WTC11 (cell line): ENCODE data around the gene PTPRC. TPM values are rescaled to one million over a fixed set of nuclear protein-coding genes. Genes with fewer than 3 reads are reported as not detected.

ENCODE experiments used
- ATAC-seq: fragments of 200-7000 bp; cut with Tn5 transposase; 2 replicates; pipeline ENCODE4 v1.10.0; 2021; ENCODE audit warnings: mild to moderate bottlenecking, moderate library complexity
- CTCF ChIA-PET: fragments of 300-600 bp; sonication (Branson Sonifier 250); formaldehyde crosslinking; loops from one replicate; lab custom pipeline; 2021; ENCODE audit warnings: antibody characterized with exemption; lab: Charles Lee
- POLR2A ChIA-PET: fragments of 350-600 bp; sonication (Branson Sonifier 250); formaldehyde crosslinking; loops from one replicate; lab custom pipeline; 2021; ENCODE audit warnings: antibody characterized with exemption; lab: Charles Lee
- DNase-seq: peaks from one replicate; pipeline ENCODE4 v3.0.0; 2021; ENCODE audit warnings: low spot score
- H3K27ac Mint-ChIP-seq: 2 replicates; pipeline ENCODE4 v1.8.0; 2021; ENCODE audit warnings: mixed read lengths
- H3K27me3 Mint-ChIP-seq: 2 replicates; pipeline ENCODE4 v1.8.0; 2021; ENCODE audit warnings: low read depth, mild to moderate bottlenecking, moderate library complexity, mixed read lengths
- H3K36me3 Mint-ChIP-seq: 2 replicates; pipeline ENCODE4 v1.8.0; 2021; ENCODE audit warnings: mixed read lengths
- H3K4me1 Mint-ChIP-seq: 2 replicates; pipeline ENCODE4 v1.8.0; 2022; ENCODE audit warnings: mixed read lengths
- H3K4me3 Mint-ChIP-seq: 2 replicates; pipeline ENCODE4 v1.8.0; 2021; ENCODE audit warnings: mild to moderate bottlenecking, moderate library complexity, mixed read lengths
- H3K9me3 Mint-ChIP-seq: 2 replicates; pipeline ENCODE4 v1.8.0; 2021; ENCODE audit warnings: mixed read lengths
- CBFB ChIP-seq: sonication (generic); formaldehyde crosslinking; IDR thresholded peaks from 2 replicates; pipeline ENCODE4 v1.8.1; 2022; ENCODE audit warnings: mild to moderate bottlenecking, low read depth, missing genetic modification reagents
- ELF4 ChIP-seq: sonication (generic); formaldehyde crosslinking; IDR thresholded peaks from 2 replicates; pipeline ENCODE4 v1.8.1; 2022; ENCODE audit warnings: low read depth, mild to moderate bottlenecking, moderate library complexity, missing genetic modification reagents
- SMAD3 ChIP-seq: sonication (generic); formaldehyde crosslinking; IDR thresholded peaks from 2 replicates; pipeline ENCODE4 v1.8.0; 2022; ENCODE audit warnings: missing genetic modification reagents, mild to moderate bottlenecking, borderline replicate concordance
- SMAD4 ChIP-seq: sonication (generic); formaldehyde crosslinking; IDR thresholded peaks from 2 replicates; pipeline ENCODE4 v1.8.0; 2022; ENCODE audit warnings: mild to moderate bottlenecking, missing genetic modification reagents
- SP1 ChIP-seq: sonication (generic); formaldehyde crosslinking; conservative IDR thresholded peaks from 2 replicates; pipeline ENCODE4 v1.8.1; 2022; ENCODE audit warnings: missing genetic modification reagents
- TCF7 ChIP-seq: sonication (generic); formaldehyde crosslinking; IDR thresholded peaks from 2 replicates; pipeline ENCODE4 v1.8.0; 2022; ENCODE audit warnings: mild to moderate bottlenecking, low read depth, missing genetic modification reagents, moderate library complexity
- TP53 ChIP-seq: sonication (generic); formaldehyde crosslinking; IDR thresholded peaks from 2 replicates; pipeline ENCODE4 v1.8.1; 2023; ENCODE audit warnings: mild to moderate bottlenecking, missing genetic modification reagents
- ZNF138 ChIP-seq: sonication (generic); formaldehyde crosslinking; conservative IDR thresholded peaks from 2 replicates; pipeline ENCODE4 v1.8.1; 2022; ENCODE audit warnings: mild to moderate bottlenecking, moderate library complexity, missing genetic modification reagents
- ZNF263 ChIP-seq: sonication (generic); formaldehyde crosslinking; IDR thresholded peaks from 2 replicates; pipeline ENCODE4 v1.8.1; 2022; ENCODE audit warnings: low read depth, mild to moderate bottlenecking, moderate library complexity, missing genetic modification reagents
- total RNA-seq: library from RNA; stranded (reverse); gene quantifications from 3 replicates; pipeline ENCODE4 v1.2.3, GENCODE V29; 2021
- TF ChIP-seq, protein P1 (sequence below): fragments of 250-450 bp; sonication (Bioruptor Pico); IDR thresholded peaks from 2 replicates; pipeline ENCODE4 v1.9.0; 2021; ENCODE audit warnings: mild to moderate bottlenecking, borderline replicate concordance
- TF ChIP-seq, protein P2 (sequence below): sonication (generic); formaldehyde crosslinking; IDR thresholded peaks from 2 replicates; pipeline ENCODE4 v1.8.1; 2023; ENCODE audit warnings: mild to moderate bottlenecking, missing genetic modification reagents, moderate library complexity
- TF ChIP-seq, protein P3 (sequence below): fragments of 250-450 bp; sonication (Bioruptor Pico); IDR thresholded peaks from 2 replicates; pipeline ENCODE4 v1.9.0; 2021; ENCODE audit warnings: mild to moderate bottlenecking
- TF ChIP-seq, protein P4 (sequence below): fragments of 250-450 bp; sonication (Bioruptor Pico); conservative IDR thresholded peaks from 2 replicates; pipeline ENCODE4 v1.9.0; 2021; ENCODE audit warnings: mild to moderate bottlenecking
- TF ChIP-seq, protein P5 (sequence below): sonication (generic); formaldehyde crosslinking; IDR thresholded peaks from 2 replicates; pipeline ENCODE4 v1.8.0; 2023; ENCODE audit warnings: missing genetic modification reagents
- TF ChIP-seq, protein P6 (sequence below): sonication (generic); formaldehyde crosslinking; IDR thresholded peaks from 2 replicates; pipeline ENCODE4 v1.8.1; 2022; ENCODE audit warnings: low read depth, mild to moderate bottlenecking, moderate library complexity, missing genetic modification reagents, borderline replicate concordance
- TF ChIP-seq, protein P7 (sequence below): sonication (generic); formaldehyde crosslinking; conservative IDR thresholded peaks from 2 replicates; pipeline ENCODE4 v1.8.1; 2023; ENCODE audit warnings: mild to moderate bottlenecking, low read depth, missing genetic modification reagents, moderate library complexity

Gene PTPRC
- total RNA-seq, 1 experiment from 2014 or later: 1.4 TPM

DNA sequence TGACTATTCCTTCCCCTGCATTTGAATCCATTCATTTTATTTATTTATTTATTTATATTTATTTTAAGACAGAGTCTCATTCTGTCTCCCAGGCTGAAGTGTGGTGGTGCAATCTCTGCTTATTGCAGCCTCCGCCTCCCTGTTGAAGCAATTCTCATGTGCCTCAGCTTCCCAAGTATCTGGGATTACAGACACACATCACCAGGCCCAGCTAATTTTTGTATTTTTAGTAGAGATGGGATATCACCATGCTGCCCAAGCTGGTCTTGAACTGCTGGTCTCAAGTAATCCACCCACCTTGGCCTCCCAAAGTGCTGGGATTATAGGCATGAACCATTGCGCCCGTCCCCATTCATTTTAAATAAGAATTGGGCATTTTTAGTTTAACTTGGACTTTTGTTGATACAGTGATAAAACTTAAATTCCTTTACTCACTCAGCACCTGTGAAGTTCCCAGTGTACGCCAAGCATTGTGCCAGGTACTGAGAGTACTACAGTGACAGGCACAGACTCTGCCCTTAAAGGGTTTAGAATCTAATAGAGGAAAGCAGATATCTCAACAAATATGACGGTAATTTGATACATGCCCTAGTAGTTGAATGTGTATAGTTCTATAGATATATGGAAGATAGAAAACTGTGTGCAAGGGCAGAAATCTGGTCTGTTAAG, 90.5 kb downstream of the PTPRC start (continued):
- TF ChIP-seq, protein P1, sequence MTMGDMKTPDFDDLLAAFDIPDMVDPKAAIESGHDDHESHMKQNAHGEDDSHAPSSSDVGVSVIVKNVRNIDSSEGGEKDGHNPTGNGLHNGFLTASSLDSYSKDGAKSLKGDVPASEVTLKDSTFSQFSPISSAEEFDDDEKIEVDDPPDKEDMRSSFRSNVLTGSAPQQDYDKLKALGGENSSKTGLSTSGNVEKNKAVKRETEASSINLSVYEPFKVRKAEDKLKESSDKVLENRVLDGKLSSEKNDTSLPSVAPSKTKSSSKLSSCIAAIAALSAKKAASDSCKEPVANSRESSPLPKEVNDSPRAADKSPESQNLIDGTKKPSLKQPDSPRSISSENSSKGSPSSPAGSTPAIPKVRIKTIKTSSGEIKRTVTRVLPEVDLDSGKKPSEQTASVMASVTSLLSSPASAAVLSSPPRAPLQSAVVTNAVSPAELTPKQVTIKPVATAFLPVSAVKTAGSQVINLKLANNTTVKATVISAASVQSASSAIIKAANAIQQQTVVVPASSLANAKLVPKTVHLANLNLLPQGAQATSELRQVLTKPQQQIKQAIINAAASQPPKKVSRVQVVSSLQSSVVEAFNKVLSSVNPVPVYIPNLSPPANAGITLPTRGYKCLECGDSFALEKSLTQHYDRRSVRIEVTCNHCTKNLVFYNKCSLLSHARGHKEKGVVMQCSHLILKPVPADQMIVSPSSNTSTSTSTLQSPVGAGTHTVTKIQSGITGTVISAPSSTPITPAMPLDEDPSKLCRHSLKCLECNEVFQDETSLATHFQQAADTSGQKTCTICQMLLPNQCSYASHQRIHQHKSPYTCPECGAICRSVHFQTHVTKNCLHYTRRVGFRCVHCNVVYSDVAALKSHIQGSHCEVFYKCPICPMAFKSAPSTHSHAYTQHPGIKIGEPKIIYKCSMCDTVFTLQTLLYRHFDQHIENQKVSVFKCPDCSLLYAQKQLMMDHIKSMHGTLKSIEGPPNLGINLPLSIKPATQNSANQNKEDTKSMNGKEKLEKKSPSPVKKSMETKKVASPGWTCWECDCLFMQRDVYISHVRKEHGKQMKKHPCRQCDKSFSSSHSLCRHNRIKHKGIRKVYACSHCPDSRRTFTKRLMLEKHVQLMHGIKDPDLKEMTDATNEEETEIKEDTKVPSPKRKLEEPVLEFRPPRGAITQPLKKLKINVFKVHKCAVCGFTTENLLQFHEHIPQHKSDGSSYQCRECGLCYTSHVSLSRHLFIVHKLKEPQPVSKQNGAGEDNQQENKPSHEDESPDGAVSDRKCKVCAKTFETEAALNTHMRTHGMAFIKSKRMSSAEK (CRISPR knock-in tag): no peak
- no peak for TF ChIP-seq TP53 (CRISPR knock-in tag)
- no peak for TF ChIP-seq TCF7 (CRISPR knock-in tag)
- TF ChIP-seq, protein P2, sequence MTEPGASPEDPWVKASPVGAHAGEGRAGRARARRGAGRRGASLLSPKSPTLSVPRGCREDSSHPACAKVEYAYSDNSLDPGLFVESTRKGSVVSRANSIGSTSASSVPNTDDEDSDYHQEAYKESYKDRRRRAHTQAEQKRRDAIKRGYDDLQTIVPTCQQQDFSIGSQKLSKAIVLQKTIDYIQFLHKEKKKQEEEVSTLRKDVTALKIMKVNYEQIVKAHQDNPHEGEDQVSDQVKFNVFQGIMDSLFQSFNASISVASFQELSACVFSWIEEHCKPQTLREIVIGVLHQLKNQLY: no peak
- TF ChIP-seq, protein P3, sequence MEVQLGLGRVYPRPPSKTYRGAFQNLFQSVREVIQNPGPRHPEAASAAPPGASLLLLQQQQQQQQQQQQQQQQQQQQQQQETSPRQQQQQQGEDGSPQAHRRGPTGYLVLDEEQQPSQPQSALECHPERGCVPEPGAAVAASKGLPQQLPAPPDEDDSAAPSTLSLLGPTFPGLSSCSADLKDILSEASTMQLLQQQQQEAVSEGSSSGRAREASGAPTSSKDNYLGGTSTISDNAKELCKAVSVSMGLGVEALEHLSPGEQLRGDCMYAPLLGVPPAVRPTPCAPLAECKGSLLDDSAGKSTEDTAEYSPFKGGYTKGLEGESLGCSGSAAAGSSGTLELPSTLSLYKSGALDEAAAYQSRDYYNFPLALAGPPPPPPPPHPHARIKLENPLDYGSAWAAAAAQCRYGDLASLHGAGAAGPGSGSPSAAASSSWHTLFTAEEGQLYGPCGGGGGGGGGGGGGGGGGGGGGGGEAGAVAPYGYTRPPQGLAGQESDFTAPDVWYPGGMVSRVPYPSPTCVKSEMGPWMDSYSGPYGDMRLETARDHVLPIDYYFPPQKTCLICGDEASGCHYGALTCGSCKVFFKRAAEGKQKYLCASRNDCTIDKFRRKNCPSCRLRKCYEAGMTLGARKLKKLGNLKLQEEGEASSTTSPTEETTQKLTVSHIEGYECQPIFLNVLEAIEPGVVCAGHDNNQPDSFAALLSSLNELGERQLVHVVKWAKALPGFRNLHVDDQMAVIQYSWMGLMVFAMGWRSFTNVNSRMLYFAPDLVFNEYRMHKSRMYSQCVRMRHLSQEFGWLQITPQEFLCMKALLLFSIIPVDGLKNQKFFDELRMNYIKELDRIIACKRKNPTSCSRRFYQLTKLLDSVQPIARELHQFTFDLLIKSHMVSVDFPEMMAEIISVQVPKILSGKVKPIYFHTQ (CRISPR knock-in tag): no peak
- TF ChIP-seq SMAD4: no peak
- no peak for TF ChIP-seq ZNF138 (CRISPR knock-in tag)
- no peak for TF ChIP-seq CBFB (CRISPR knock-in tag)
- no peak for TF ChIP-seq ELF4 (CRISPR knock-in tag)

DNA sequence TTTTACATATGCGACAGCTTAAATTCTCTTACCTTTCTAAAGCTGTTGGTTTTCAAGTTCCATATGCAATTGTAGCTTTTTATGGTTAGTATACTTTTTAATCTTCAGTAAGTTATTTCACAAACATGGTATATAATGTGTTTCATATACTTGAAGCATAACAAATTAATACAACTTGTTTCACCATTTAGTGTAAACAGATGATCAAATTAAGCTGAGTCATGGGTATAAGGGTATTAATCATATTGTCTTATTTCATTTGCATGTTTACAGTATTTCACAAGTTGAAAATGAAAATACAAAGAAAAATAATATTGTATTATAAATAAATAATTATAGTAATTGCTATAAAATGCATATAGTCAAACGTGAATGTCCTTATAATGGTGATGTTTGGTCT, 92.1 kb downstream of the PTPRC start:
- Mint-ChIP-seq H3K27me3 (peaks cover 2% of the 10 kb centered on the region; the same call in 1 of the 2 replicates), H3K4me1 (peaks cover 29% of the 10 kb centered on the region), H3K36me3 (no peaks in the 10 kb centered on the region), H3K4me3 (no peak overlapping the region), H3K9me3 (no peaks in the 10 kb centered on the region), H3K27ac (no peak overlapping the region)
- DNase-seq (no peak), ATAC-seq (no peak)
- CTCF ChIA-PET: no interaction called here
- POLR2A ChIA-PET: no interaction called here
- TF ChIP-seq SP1 (CRISPR knock-in tag): no peak
- TF ChIP-seq SMAD3: no peak
- TF ChIP-seq, protein P4, sequence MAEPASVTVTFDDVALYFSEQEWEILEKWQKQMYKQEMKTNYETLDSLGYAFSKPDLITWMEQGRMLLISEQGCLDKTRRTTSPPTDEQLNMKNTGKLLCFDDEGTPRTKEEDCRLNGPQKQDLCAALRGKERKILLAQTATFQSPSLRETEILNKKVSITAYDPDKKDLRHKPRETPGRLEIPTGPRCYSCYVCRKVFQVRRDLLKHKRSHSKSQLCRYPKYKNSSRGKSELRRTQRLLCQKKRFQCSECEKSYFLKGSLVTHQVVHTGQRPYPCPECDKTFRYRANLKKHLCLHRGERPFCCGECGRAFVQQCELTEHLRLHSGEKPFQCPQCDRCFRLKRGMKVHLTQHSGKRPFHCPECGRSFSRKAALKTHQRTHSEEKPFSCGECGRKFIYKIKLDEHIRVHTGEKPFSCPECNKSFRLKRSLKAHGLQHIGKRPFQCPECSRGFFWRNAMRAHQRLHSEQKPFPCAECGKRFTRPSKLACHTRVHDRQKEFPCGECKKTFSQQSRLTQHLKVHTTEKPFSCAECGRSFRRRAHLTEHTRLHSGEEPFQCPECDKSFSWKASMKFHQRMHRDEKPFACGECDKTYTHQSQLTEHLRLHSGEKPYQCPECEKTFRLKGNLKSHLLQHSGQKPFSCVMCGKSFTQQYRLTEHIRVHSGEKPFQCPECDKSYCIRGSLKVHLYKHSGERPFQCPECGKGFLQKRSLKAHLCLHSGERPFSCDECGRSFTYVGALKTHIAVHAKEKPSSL (CRISPR knock-in tag): no peak
- TF ChIP-seq, protein P5, sequence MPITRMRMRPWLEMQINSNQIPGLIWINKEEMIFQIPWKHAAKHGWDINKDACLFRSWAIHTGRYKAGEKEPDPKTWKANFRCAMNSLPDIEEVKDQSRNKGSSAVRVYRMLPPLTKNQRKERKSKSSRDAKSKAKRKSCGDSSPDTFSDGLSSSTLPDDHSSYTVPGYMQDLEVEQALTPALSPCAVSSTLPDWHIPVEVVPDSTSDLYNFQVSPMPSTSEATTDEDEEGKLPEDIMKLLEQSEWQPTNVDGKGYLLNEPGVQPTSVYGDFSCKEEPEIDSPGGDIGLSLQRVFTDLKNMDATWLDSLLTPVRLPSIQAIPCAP (CRISPR knock-in tag): no peak
- TF ChIP-seq, protein P6, sequence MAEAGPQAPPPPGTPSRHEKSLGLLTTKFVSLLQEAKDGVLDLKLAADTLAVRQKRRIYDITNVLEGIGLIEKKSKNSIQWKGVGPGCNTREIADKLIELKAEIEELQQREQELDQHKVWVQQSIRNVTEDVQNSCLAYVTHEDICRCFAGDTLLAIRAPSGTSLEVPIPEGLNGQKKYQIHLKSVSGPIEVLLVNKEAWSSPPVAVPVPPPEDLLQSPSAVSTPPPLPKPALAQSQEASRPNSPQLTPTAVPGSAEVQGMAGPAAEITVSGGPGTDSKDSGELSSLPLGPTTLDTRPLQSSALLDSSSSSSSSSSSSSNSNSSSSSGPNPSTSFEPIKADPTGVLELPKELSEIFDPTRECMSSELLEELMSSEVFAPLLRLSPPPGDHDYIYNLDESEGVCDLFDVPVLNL: no peak
- TF ChIP-seq ZNF263: no peak
- TF ChIP-seq, protein P7, sequence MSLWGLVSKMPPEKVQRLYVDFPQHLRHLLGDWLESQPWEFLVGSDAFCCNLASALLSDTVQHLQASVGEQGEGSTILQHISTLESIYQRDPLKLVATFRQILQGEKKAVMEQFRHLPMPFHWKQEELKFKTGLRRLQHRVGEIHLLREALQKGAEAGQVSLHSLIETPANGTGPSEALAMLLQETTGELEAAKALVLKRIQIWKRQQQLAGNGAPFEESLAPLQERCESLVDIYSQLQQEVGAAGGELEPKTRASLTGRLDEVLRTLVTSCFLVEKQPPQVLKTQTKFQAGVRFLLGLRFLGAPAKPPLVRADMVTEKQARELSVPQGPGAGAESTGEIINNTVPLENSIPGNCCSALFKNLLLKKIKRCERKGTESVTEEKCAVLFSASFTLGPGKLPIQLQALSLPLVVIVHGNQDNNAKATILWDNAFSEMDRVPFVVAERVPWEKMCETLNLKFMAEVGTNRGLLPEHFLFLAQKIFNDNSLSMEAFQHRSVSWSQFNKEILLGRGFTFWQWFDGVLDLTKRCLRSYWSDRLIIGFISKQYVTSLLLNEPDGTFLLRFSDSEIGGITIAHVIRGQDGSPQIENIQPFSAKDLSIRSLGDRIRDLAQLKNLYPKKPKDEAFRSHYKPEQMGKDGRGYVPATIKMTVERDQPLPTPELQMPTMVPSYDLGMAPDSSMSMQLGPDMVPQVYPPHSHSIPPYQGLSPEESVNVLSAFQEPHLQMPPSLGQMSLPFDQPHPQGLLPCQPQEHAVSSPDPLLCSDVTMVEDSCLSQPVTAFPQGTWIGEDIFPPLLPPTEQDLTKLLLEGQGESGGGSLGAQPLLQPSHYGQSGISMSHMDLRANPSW: no peak
